GM21515 (cell line): ENCODE data around the gene ATOH8.
"Not testable (repeated sequence)": the region's sequence is repeated elsewhere in the genome, so short reads cannot be mapped to it uniquely, and the experiment has no call there.

Experiments used
- ATAC-seq: cut with Tn5 transposase; IDR thresholded peaks from one replicate; pipeline ENCODE4 v1.9.1; 2021; ENCODE audit not compliant: unreplicated experiment

Gene ATOH8

DNA sequence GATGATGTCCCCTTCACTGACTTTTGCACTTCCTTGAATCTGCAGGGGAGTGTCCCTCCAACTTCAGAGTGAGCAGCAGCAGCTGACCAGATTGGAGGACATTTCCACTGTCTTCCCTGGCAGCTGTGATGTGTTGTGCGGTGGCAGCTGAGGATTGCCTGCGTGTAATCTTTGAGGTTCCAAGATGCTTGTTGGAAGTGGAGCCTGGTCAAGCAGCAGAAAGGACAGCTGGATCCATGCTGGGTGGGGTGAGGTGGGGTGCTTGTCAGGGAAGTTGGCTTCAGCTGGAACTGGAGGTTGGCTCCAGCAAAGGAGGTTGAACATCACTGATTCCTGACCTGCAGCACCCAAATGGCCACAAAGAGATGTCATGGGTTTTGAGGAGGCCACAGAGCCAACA, 70.2 kb downstream of the ATOH8 start:
- no peak for ATAC-seq

DNA sequence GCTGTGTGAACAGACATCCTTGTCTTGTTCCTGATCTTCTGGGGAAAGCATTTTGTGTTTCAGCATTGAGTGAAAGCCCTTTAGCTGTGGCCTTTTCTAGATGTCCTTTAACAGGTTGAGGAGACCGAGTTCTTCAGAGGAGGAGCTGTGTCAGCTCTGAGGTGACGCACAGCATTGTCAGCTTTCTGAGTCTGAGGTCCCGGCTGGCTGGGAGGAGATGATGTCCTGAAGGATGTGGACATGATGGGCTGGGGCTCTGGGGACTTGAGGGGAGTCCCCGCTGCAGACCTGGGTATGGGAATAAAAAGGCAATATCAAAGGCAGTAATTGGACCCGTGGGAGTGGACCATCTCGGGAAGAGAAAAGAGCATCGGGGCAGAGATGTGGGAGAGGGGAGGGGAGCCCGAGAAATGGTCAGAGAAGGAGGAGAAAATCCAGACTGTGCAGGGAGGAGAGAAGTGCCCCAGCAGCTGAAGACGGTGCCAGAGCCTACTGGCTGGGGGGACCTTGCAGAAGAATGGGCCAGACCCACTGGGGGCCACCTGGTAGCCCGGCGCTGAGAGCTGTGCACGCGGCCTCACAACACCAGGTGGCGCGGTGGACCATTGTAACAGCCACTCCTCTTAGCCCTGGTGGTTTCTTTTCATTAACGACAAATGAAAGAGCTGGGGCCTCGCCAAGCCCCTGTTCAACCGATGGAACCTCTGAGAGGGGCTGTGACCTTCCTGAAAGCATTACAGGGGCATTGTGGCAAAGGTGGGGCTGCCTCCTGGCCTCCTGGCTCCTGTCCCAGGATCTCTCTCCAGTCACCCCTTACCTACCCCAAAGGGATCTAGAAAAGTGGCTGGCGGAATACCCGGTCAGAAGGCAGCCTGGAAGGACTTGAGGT, 73.4 kb downstream of the ATOH8 start:
- peak; percentile 73 for ATAC-seq

DNA sequence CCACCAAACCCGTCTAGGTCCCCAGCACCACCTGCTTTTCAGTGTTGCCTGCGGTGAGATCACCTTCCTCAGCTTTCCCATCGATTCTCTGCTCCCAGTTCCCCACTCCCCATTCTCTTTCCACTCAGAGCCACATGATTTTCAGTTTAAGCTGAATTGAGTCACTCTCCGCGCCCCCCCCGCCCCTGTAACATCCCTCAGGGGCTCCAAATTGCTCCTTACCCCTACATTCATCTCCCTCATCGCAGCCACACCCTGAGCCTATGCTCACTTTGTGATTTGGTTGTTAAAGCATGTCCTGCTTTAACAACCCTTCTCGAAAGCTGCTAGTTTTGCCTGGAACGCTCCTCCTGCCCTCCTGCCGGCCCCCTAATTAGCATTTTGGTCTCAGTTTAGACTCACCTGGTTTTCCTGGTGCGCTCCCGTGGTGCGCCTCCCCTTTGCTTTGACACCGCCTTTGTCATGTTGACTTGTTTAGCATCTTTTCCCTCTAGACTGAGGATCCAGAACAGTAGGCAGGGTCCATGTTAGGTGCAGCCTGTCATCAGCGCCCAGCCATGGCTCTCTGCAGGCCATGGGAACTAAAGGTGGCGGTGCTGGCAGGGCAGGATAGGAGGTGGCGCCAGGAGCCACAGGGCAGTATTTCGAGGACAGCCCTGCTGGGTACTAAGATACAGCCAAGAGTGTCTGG, 74.2 kb downstream of the ATOH8 start:
- ATAC-seq: no peak

DNA sequence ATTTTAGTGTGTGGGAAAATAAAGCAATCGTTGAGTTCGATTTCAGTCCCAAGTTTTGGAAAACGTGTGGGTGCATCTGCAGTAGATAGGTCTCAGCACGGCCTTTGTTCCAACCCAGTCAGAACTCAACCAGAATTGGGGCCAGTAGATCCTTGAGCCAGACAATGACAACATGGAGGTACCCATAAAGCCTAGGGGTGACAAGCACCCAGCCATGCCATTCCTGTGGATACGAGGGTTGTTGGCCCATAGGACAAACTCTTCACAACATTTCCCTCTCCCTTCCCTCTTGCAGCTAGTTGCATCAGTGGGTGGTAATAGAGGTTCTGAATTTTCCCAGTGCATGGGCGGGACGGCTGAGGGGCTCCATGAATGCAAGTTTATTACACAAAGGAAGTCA, 74.9 kb downstream of the ATOH8 start:
- no peak for ATAC-seq

DNA sequence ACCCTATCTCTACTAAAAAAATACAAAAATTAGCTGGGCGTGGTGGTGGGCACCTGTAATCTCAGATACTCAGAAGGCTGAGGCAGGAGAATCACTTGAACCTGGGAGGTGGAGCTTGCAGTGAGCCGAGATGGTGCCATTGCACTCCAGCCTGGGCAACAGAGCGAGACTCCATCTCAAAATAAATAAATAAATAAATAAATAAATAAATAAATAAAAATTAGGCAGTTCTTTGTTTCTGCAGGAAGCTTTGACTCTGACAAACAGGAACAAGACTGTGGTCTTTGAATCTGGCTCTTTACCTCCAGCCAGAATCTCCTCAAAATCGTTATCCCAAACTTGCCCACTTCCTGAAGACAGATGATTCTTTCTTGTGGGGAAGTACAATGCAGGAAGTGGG, 75.6 kb downstream of the ATOH8 start:
- not testable (repeated sequence) for ATAC-seq

DNA sequence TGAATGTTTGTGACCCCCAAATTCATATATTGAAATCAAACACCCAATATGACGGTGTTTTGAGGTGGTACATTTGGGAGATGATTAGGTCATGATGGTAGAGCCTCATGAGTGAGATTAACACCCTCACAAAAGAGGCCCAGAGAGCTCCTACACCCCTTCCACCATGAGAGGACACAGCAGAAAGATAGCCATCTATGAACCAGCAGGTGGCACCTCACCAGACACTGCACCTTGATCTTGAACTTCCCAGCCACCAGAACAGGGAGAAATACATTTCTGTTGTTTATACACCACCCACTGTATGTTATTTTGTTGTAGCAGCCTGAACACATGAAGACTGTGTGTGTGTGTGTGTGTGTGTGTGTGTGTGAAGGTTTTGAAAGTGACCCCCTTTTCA, 76.9 kb downstream of the ATOH8 start:
- no peak for ATAC-seq

DNA sequence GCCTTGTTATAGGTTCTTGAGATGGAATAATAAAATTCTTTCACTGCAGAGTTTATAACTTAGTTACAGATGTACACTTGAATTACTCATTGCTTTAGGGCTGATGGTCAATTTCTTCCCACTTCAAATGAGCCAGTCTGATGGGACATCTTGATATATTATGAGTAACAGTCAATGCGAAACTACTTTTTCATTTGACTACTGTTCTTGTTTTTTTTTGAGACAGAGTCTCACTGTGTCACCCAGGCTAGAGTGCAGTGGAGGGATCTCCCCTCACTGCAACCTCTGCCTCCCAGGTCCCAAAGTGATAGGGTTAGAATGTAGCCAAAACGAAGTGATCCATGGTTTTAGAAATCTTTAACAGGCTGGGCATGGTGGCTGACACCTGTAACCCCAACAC, 77.9 kb downstream of the ATOH8 start:
- ATAC-seq: no peak

DNA sequence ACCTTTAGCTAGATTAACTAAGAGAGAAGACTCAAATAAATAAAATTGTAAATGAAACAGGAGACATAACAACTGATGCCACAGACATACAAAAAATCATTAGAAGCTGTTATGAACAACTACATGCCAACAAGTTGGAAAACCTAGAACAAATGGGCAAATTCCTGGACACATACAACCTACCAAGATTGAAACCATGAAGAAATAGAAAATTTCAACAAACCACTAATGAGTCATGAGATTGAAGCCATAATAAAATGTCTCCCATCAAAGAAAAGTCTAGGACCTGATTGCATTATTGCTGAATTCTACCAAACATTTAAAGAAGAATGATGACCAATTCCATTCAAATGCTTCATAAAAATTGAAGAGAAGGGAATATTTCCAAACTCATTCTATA, 80.7 kb downstream of the ATOH8 start:
- no peak for ATAC-seq
